ENCODE measurements around the gene PNPO.
"Not testable (repeated sequence)": the region's sequence is repeated elsewhere in the genome, so short reads cannot be mapped to it uniquely, and the experiment has no call there.

Gene PNPO

DNA sequence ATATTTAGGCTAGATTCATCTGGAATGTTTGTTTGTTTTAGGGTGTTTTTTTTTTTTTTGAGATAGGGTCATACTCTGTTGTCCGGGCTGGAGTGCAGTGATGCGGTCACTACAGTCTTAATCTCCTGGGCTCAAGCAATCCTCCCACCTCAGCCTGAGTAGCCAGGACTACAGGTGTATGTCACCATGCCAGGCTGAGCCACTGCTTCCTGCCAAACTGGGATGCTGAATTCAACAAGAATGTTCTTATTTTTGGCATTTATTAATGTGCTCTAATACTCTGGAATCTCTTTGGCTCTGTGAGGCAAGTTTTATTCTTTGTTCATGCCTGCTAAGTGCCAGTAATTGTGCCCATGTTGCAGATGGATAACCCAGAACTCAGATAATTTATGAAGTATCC is 23.8 kb upstream of the PNPO start:
- CTCF ChIA-PET: interaction anchor here (1.0 to 1.9 kb wide), 2 partner anchors 13 to 29 kb away, joined by 3 to 6 read pairs; no protein-coding TSS in a partner anchor
- TF ChIP-seq, protein P1, sequence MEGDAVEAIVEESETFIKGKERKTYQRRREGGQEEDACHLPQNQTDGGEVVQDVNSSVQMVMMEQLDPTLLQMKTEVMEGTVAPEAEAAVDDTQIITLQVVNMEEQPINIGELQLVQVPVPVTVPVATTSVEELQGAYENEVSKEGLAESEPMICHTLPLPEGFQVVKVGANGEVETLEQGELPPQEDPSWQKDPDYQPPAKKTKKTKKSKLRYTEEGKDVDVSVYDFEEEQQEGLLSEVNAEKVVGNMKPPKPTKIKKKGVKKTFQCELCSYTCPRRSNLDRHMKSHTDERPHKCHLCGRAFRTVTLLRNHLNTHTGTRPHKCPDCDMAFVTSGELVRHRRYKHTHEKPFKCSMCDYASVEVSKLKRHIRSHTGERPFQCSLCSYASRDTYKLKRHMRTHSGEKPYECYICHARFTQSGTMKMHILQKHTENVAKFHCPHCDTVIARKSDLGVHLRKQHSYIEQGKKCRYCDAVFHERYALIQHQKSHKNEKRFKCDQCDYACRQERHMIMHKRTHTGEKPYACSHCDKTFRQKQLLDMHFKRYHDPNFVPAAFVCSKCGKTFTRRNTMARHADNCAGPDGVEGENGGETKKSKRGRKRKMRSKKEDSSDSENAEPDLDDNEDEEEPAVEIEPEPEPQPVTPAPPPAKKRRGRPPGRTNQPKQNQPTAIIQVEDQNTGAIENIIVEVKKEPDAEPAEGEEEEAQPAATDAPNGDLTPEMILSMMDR (IDR thresholded peaks at IDR 0.05; ENCODE audit: control extremely low read depth, extremely low read depth, low read depth, missing control alignments): no peak
- POLR2A ChIA-PET: interaction anchor here (0.6 kb wide), 1 partner anchor 176 kb away, joined by 3 read pairs; no protein-coding TSS in a partner anchor
- DNase-seq (ENCODE audit: extremely low spot score): no peak

DNA sequence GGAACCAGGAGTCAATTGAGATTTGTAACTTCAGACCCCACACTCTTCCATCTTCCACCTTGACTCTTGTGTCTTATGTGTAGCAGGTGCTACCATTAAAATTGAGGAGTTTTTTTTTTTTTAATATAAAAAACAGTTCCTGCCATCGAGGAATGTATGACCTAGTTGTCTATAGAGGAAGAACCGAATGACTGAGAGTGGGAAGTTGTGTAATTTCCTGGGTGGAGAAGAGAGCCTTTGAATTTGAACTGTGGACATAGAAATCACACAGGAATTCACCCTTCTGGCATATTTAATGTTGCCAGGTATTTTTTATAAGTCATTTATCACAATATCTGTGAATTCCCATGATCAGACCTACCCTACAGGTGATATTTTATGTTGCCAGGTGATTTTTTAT is 23.4 kb upstream of the PNPO start:
- CTCF ChIA-PET: no interaction called here
- no peak for DNase-seq (ENCODE audit: extremely low spot score)

DNA sequence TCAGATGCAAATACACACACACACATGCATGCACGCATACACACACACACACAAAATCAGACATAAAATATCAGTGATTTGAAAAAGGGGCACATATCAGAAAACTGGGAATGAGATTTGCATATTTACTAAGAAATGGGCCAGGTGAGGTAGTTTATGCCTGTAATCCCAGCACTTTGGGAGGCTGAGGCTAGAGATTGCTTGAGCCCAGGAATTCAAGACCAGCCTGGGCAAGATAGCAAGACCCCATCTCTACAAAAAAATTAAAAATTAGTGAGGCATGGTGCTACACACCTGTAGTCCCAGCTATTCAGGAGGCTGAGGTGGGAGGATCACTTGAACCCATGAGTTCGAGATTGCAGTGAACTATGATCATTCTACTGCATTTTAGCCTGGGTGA is 22.4 kb upstream of the PNPO start:
- DNase-seq (ENCODE audit: extremely low spot score): no peak
- TF ChIP-seq, protein P1 (IDR thresholded peaks at IDR 0.05; ENCODE audit: control extremely low read depth, extremely low read depth, low read depth, missing control alignments): no peak
- ChIA-PET POLR2A (no interaction called here), CTCF (interaction anchor here (32.0 kb wide), 1 partner anchor 30 kb away, joined by 407 read pairs; the partner anchor contains the start of genes PNPO and PRR15L)

More for the DNA sequence above, 23.4 kb upstream of the PNPO start:
- TF ChIP-seq, protein P1 (IDR thresholded peaks at IDR 0.05; ENCODE audit: control extremely low read depth, extremely low read depth, low read depth, missing control alignments): no peak
- POLR2A ChIA-PET: no interaction called here

DNA sequence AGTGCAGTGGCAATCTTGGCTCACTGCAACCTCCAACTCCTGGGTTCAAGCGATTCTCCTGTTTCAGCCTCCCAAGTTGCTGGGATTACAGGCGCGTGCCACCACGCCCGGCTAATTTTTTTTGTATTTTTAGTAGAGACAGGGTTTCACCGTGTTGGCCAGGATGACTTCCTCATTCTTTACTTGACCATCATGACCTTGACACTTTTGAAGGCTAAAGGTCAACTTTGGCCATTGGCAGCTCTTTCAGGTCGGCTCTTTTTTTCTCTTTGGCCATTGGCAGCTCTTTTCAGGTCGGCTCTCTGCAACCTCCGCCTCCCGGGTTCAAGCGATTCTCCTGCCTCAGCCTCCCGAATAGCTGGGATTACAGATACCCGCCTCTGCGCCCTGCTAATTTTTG is 21.5 kb upstream of the PNPO start:
- CTCF ChIA-PET: interaction anchor here (32.0 kb wide), 1 partner anchor 29 kb away, joined by 407 read pairs; the partner anchor contains the start of genes PNPO and PRR15L
- DNase-seq (ENCODE audit: extremely low spot score): not testable (repeated sequence)
- POLR2A ChIA-PET: interaction anchor here (0.7 kb wide), 1 partner anchor 13 kb away, joined by 6 read pairs; no protein-coding TSS in a partner anchor

DNA sequence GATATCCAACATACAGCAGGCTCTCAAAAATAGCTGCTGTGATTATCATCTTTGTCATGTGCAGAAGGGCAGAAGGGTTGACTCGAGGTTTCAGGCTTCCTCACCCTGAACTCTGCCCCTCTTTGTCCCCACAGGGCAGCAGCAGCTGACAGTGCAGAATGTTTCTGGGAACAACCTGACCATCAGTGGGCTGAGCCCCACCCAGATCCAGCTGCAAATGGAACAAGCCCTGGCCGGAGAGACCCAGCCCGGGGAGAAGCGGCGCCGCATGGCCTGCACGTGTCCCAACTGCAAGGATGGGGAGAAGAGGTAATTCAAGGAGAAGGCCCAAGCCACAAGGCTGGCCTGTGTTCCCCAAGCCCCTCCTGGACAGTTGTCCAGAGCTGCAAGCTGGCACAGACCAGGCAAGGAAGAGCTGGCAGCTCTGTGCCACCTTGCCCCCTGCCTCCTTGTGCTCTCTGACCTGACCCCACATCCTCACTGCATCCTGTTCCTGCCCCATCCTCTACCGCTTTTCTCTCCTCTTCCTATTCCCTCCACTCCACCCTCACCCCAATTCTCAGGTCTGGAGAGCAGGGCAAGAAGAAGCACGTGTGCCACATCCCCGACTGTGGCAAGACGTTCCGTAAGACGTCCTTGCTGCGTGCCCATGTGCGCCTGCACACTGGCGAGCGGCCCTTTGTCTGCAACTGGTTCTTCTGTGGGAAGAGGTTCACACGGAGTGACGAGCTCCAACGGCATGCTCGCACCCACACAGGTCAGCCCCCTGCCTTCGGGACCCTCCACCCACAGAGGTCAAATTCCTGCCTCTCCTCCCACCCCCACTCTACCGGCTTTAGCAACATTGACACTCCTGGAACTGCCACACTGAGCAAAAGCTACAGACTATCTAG is 16.3 kb upstream of the PNPO start:
- no peak for DNase-seq (ENCODE audit: extremely low spot score)
- TF ChIP-seq, protein P1 (IDR thresholded peaks at IDR 0.05; ENCODE audit: control extremely low read depth, extremely low read depth, low read depth, missing control alignments): no peak
- ChIA-PET CTCF (interaction anchor here (1.5 to 32.0 kb wide), 3 partner anchors 11 to 45 kb away, joined by 5 to 407 read pairs (median 6); partner anchors contain the start of genes CDK5RAP3, PNPO and PRR15L), POLR2A (no interaction called here)

DNA sequence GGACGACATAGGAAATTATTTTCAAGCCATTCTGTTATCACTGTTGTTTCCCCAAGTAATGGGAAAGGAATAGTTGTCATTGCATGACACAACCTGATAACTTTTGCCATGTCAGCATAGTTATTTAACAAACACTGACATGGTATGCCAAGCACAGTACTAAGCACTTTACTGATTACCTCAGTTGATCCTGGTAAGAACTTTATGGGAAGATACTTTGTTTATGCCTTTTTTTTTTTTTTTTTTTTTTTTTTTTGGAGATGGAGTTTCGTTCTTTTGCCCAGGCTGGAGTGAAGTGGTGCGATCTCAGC is 15.7 kb upstream of the PNPO start:
- DNase-seq (ENCODE audit: extremely low spot score): no peak
- POLR2A ChIA-PET: interaction anchor here (0.6 to 0.7 kb wide), 2 partner anchors 16 to 933 kb away, joined by 3 to 4 read pairs; partner anchors contain the start of gene PNPO
- CTCF ChIA-PET: interaction anchor here (1.5 to 32.0 kb wide), 3 partner anchors 11 to 45 kb away, joined by 5 to 407 read pairs (median 6); partner anchors contain the start of genes CDK5RAP3, PNPO and PRR15L
- TF ChIP-seq, protein P1 (IDR thresholded peaks at IDR 0.05; ENCODE audit: control extremely low read depth, extremely low read depth, low read depth, missing control alignments): no peak
